HG03196 (cell line): Measurements from ENCODE around the gene PDCD10.

Experiments
- ATAC-seq: cut with Tn5 transposase; IDR thresholded peaks from one replicate; pipeline ENCODE4 v1.9.1; 2021; ENCODE audit not compliant: unreplicated experiment

The PDCD10 gene

GRCh38 chr3:167735233-167736138 lies 794 bp upstream of the PDCD10 start, which contains the start of gene SERPINI1:
Gene SERPINI1 (plus strand): TSS chr3:167735721. CDS start chr3:167789129, 53,408 bp downstream.
- ATAC-seq = peak; percentile 66

GRCh38 chr3:167733961-167734497 lies 663 bp downstream of the PDCD10 start:
- ATAC-seq = no peak

- no peak for ATAC-seq
Observed at GRCh38 chr3:167732313-167733065, 2.2 kb downstream of the PDCD10 start.

GRCh38 chr3:167731393-167731792 lies 3.3 kb downstream of the PDCD10 start:
- no peak for ATAC-seq

- no peak for ATAC-seq
Observed at GRCh38 chr3:167729591-167729990, 5.1 kb downstream of the PDCD10 start.

- no peak for ATAC-seq
Observed at GRCh38 chr3:167728632-167729323, 5.9 kb downstream of the PDCD10 start.

- no peak for ATAC-seq
Observed at GRCh38 chr3:167728176-167728575, 6.5 kb downstream of the PDCD10 start.

GRCh38 chr3:167723872-167724271 lies 10.8 kb downstream of the PDCD10 start:
- ATAC-seq = no peak

- no peak for ATAC-seq
Observed at GRCh38 chr3:167723025-167723512, 11.6 kb downstream of the PDCD10 start.

GRCh38 chr3:167718582-167718981 lies 16.1 kb downstream of the PDCD10 start:
- no peak for ATAC-seq

GRCh38 chr3:167716920-167717319 lies 17.8 kb downstream of the PDCD10 start:
- no peak for ATAC-seq

GRCh38 chr3:167714871-167715270 lies 19.8 kb downstream of the PDCD10 start:
- no peak for ATAC-seq

- no peak for ATAC-seq
Observed at GRCh38 chr3:167712445-167712844, 22.2 kb downstream of the PDCD10 start.

GRCh38 chr3:167711439-167711838 lies 23.3 kb downstream of the PDCD10 start:
- no peak for ATAC-seq

GRCh38 chr3:167710552-167710951 lies 24.1 kb downstream of the PDCD10 start:
- no peak for ATAC-seq

- no peak for ATAC-seq
Observed at GRCh38 chr3:167709690-167710089, 25.0 kb downstream of the PDCD10 start.

GRCh38 chr3:167705840-167706239 lies 28.9 kb downstream of the PDCD10 start:
- no peak for ATAC-seq

GRCh38 chr3:167700926-167701325 lies 33.8 kb downstream of the PDCD10 start:
- no peak for ATAC-seq

- no peak for ATAC-seq
Observed at GRCh38 chr3:167700046-167700445, 34.6 kb downstream of the PDCD10 start.

GRCh38 chr3:167694121-167694520 lies 40.6 kb downstream of the PDCD10 start:
- ATAC-seq = no peak

- peak; percentile 100 for ATAC-seq
Observed at GRCh38 chr3:167691366-167691765, 43.3 kb downstream of the PDCD10 start.
